ENCODE data around the gene C2CD4B. TPM values are rescaled to one million over a fixed set of nuclear protein-coding genes. Genes with fewer than 3 reads are reported as not detected.
A peak's percentile ranks its signal among the peaks of the same experiment; 100 is the strongest.

Gene C2CD4B
- polyA plus RNA-seq, 1 experiment, result not detected

- Histone ChIP-seq H3K27me3 (ENCODE audit: control insufficient read depth, insufficient read depth, low read length) (no peaks in the 10 kb centered on the region), H3K9me3 (ENCODE audit: control insufficient read depth, insufficient read depth, low read length) (no peaks in the 10 kb centered on the region), H3K27ac (ENCODE audit: low read depth, low read length) (no peak overlapping the region), H3K4me3 (ENCODE audit: low read depth, low read length) (no peak overlapping the region)
- CTCF ChIA-PET, result interaction anchor here (0.6 to 2.5 kb wide), 11 partner anchors 13 to 181 kb away, joined by 3 to 7 read pairs (median 3); no protein-coding TSS in a partner anchor
- TF ChIP-seq CTCF (IDR thresholded peaks at IDR 0.05; ENCODE audit: low read depth, low read length), result no peak
- no peak for DNase-seq (ENCODE audit: low read depth, low spot score)
- POLR2A ChIA-PET, result no interaction called here
Measured at GRCh38 chr15:62126364-62126763, 38.7 kb downstream of the C2CD4B start.

GRCh38 chr15:62125773-62126172 is 39.3 kb downstream of the C2CD4B start:
- Histone ChIP-seq H3K4me3 (ENCODE audit: low read depth, low read length) (no peak overlapping the region), H3K9me3 (ENCODE audit: control insufficient read depth, insufficient read depth, low read length) (no peaks in the 10 kb centered on the region), H3K27ac (ENCODE audit: low read depth, low read length) (no peak overlapping the region), H3K27me3 (ENCODE audit: control insufficient read depth, insufficient read depth, low read length) (no peaks in the 10 kb centered on the region)
- peak; percentile 57 for TF ChIP-seq CTCF (IDR thresholded peaks at IDR 0.05; ENCODE audit: low read depth, low read length)
- ChIA-PET POLR2A (no interaction called here), CTCF (interaction anchor here (0.7 to 2.5 kb wide), 15 partner anchors 14 to 292 kb away, joined by 3 to 7 read pairs (median 3); no protein-coding TSS in a partner anchor)
- DNase-seq (ENCODE audit: low read depth, low spot score), result no peak

GRCh38 chr15:62124973-62125303 is 40.1 kb downstream of the C2CD4B start:
- Histone ChIP-seq H3K27me3 (ENCODE audit: control insufficient read depth, insufficient read depth, low read length) (no peaks in the 10 kb centered on the region), H3K4me3 (ENCODE audit: low read depth, low read length) (no peak overlapping the region), H3K27ac (ENCODE audit: low read depth, low read length) (no peak overlapping the region), H3K9me3 (ENCODE audit: control insufficient read depth, insufficient read depth, low read length) (no peaks in the 10 kb centered on the region)
- ChIA-PET CTCF (interaction anchor here (0.8 to 2.5 kb wide), 9 partner anchors 16 to 291 kb away, joined by 3 to 7 read pairs (median 4); no protein-coding TSS in a partner anchor), POLR2A (no interaction called here)
- DNase-seq (ENCODE audit: low read depth, low spot score), result no peak
- TF ChIP-seq CTCF (IDR thresholded peaks at IDR 0.05; ENCODE audit: low read depth, low read length), result no peak

GRCh38 chr15:62124176-62124972 is 40.7 kb downstream of the C2CD4B start:
- ChIA-PET CTCF (interaction anchor here (0.8 to 1.5 kb wide), 3 partner anchors 134 to 290 kb away, joined by 3 to 5 read pairs (median 4); no protein-coding TSS in a partner anchor), POLR2A (no interaction called here)
- Histone ChIP-seq H3K27me3 (ENCODE audit: control insufficient read depth, insufficient read depth, low read length) (no peaks in the 10 kb centered on the region), H3K9me3 (ENCODE audit: control insufficient read depth, insufficient read depth, low read length) (no peaks in the 10 kb centered on the region), H3K27ac (ENCODE audit: low read depth, low read length) (no peak overlapping the region), H3K4me3 (ENCODE audit: low read depth, low read length) (no peak overlapping the region)
- DNase-seq (ENCODE audit: low read depth, low spot score), result no peak
- no peak for TF ChIP-seq CTCF (IDR thresholded peaks at IDR 0.05; ENCODE audit: low read depth, low read length)

GRCh38 chr15:62122249-62122648 is 42.8 kb downstream of the C2CD4B start:
- no peaks in the 10 kb centered on the region for H3K27me3 ChIP-seq (ENCODE audit: control insufficient read depth, insufficient read depth, low read length)
- ChIA-PET POLR2A (no interaction called here), CTCF (no interaction called here)
- TF ChIP-seq CTCF (IDR thresholded peaks at IDR 0.05; ENCODE audit: low read depth, low read length), result no peak
- H3K4me3 ChIP-seq (ENCODE audit: low read depth, low read length), result no peak overlapping the region
- no peaks in the 10 kb centered on the region for H3K9me3 ChIP-seq (ENCODE audit: control insufficient read depth, insufficient read depth, low read length)
- no peak overlapping the region for H3K27ac ChIP-seq (ENCODE audit: low read depth, low read length)
- DNase-seq (ENCODE audit: low read depth, low spot score), result no peak

Data from AG04450 (cell line).